Stimulated activated CD8-positive, alpha-beta memory T cell treated with anti-CD3 and anti-CD28 coated beads, Interleukin-4, amount 100 ng/mL, for 4 hours (primary cell): ENCODE measurements around the gene ACSF3.

Experiments
- DNase-seq, 2 donors: peaks; one replicate each; pipeline ENCODE4 v3.0.0-alpha.2; 2020; ENCODE audit warnings: low read depth in 2 of 2, low spot score in 1 of 2

Gene ACSF3

DNA sequence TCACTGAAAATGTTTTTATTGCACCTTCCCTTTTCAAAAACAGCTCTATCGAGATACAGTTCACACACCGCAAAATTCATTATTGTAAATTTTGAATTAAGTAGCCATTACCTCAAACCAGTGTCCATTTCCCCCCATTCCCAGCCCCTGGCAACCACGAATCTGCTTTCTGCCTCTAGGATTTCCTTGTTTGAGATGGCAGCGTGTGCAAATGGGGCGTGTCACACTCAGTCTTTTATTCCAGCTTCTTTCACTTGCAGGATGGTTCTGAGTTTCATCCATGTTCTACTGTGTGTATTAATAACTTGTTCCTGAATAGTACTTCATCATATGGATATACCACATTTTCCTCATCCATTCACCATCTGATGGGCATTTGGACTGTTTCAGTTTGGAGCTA lies 14.8 kb downstream of the ACSF3 start:
- no peak for DNase-seq

DNA sequence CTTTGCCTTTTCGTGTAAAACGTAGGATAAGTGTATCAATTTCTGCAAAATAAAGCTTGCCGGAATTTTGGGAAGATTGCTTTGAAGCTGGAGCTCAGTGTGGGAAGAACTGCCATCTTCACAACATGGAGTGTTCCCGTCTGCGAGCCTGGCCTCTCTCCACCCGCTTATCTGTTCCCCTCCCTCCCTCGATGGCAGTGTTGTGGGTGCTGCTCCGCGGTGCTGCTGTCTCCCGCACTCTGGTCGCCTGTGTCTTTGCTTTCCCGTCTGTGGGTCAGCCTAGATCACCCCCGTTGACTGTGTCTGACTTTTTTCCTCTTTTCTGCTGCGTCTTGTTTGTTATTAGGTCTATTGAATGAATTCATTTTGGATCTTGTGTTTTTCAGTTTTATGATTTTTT lies 17.0 kb downstream of the ACSF3 start:
- no peak for DNase-seq

DNA sequence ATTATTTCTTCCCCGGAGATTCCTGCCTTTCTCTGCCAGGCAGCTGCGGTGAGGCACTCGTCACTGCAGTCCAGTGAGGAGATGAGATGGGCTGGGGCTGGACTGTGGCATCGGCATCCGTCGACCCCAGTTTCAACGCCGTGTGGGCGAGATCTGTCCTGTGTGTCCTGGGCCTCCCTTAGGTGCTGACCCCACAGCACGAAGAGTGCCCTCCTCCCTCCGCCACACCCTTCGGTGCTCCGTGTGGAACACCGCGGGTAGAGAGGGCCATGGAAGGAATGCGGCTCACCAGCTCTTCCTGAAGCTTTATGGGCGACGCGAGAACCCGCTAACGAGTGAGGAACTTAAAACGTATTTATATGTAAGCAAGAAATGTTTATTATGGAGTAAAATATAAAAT lies 17.6 kb downstream of the ACSF3 start:
- DNase-seq = no peak

DNA sequence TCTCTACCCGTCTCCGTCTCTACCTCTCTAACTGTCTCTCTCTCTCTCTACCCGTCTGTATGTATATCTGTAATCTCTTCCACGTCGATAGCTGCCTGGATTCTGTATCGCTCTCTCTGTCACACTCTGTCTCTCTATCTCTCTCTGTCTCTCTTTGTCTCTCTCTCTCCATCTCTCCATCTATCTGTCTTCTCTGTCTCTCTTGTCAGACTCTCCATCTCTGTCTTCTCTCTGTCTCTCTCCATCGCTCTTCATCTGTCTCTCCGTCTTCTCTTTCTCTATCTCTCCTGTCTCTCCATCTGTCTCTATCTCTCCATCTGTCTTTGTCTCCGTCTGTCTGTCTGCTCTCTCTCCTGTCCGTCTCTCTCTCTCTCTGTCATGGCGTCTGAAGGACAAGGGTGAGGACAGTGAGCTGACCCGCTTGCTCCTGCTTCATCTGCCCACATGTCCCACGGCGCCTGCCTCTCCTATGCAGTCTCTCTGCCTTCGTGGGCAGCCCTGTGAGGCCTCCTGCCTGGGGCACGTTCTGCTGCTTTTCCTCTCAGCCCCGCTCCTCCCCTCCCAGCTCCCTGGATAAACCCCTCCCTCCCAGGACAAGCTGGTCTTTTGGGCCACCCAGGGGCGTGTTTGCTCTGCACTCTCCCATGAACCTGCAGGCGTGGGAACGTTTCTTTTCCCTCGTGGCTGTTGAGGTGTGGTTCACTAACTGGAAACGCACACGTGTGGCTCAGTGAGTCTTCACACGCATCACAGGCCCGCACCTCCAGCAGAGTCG lies 18.9 kb downstream of the ACSF3 start:
- no peak for DNase-seq

DNA sequence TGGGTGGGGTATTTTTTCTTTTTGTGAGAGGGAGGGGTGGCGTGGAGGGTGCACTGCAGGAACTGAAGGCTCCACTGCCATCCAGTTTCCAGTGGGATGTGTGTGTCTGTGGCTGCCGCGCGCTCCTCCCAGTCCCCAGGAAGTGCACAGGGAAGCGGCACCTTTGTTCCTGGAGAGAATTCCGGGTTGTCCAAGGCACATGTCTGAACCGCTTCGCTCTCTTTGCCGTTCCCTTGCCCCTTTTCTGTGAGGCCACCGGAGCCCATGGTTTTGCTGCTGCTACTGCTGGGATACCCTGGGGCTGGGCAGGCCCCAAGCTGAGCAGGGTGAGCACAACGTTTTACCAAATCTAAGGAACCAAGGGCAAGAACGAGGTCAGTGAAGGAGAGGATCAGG lies 19.5 kb downstream of the ACSF3 start:
- DNase-seq = no peak

DNA sequence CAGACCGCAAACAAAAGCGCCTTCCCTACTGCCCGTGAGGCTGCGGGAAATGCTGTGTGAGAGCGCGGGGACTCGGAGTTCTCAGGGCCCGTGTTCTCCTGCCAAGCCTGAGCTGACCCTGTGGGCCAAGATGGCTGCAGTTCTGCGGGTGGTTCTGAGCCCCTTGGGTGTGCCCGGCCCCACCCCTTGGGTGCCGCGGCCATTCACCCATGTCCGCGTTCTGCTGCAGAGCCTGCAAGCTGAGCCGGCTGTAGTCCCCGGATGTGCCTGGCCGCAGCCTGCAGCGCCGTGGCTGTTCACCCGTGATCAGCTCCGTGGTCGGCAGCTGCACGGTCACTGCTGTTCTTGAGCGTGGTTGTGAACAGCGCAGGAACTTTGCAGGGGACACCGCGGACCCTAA lies 20.0 kb downstream of the ACSF3 start:
- DNase-seq = no peak

DNA sequence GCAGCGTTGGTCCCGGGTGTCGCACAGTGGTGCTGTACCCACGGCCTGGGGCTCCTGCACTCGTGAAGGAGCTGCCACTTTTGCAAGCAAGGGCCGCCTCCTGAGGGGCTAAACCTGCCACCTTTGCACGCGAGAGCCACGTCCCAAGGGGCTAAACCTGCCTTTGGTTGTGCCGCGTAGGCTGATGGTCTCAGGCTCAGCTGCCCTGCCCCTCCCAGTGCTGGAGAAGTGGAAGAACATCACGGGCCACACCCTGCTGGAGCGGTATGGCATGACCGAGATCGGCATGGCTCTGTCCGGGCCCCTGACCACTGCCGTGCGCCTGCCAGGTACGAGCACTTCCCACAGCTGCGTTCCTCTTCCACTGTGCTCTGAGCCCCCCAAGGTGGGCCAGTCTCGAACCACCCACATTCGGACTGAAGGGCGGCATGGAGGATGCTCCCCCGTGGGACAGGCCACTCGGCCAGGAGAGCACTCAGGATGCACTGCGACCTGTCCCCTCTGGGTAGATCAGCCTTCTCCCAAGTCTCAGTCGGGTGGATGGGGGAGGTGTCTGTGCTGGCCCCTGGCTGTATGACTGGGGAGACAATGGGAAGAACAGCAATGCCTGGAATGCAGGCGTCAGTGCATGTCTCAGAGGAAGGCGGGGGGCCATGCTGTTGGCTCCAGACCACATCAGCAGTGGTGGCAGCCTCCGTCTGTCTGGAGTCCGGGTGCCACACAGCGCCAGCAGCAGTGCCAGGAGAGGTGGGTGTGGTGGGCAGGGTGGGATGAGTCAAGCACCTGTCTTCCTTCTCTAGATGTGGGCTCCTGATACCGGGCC lies 20.7 kb downstream of the ACSF3 start:
- no peak for DNase-seq

DNA sequence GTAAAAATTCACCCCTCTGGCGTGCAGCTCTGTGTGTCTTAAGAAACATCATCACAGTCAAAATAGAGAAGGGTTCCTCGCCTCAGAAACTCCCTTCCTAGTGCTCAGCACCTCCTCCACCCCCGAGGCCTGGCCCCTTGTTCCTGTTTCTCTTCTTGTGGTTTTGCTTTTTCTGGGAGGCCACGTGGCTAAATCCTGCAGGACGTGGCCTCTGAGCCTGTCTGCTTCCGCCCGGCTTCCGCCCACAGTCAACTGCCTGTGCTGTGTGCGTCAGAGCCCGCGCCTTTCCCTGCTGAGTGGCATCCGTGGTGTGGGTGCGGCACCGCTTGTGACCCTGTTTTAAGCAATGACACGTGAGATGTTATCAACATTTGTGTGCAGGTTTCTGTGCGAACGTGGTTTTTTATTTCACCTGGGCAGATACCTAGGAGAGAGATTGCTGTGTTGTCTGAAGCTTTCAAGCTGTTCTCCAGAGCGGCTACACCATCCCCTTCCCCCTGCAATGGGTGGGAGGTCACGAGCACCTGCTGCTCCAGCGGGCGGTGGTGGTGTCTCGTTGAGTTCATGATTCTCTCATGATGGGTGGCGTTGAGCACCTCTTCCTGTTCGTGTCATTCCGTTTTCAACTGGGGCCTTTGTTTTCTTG lies 21.7 kb downstream of the ACSF3 start:
- DNase-seq = peak; percentile 54 to 75

DNA sequence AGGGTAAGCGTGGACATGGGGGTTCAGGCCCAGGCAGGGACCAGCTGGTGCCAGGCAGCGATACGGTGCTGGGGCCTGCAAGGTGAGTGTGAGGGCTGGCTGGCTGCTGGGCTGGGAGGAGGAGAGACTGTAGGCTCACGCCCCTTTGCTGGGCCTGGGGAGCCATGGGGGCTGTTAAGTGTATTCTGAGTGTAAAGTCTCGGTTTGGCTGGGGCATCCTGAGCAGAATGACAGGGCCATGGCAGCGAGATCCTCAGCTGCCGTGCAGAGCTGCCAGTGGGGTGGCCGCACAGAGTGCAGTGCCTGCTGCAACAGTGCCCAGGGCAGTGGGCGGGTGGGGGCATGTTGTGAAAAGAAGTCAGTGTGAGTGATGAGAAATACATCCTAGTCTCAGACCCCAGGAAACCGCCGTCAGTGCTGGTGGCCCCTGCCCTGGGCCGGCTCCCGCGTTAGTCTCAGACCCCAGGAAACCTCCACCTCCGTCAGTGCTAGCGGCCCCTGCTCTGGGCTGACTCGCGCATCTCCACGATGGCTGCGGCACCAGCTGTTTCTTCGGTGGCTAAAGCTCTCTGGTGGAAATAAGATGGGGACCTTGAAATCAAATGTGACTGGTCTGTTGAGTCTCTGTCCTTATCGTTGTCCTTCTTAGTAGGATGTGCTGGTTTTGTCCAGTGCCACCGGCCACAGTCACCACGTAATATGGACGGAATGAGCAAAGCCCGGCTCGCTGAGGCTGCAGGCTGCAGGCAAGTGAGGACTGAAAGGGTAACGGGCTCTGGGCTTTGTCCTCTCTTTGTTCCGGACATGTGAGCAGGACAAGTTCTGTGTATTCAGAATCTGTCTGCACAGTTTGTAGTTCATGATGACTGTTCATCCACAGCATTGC lies 22.9 kb downstream of the ACSF3 start:
- DNase-seq = no peak

DNA sequence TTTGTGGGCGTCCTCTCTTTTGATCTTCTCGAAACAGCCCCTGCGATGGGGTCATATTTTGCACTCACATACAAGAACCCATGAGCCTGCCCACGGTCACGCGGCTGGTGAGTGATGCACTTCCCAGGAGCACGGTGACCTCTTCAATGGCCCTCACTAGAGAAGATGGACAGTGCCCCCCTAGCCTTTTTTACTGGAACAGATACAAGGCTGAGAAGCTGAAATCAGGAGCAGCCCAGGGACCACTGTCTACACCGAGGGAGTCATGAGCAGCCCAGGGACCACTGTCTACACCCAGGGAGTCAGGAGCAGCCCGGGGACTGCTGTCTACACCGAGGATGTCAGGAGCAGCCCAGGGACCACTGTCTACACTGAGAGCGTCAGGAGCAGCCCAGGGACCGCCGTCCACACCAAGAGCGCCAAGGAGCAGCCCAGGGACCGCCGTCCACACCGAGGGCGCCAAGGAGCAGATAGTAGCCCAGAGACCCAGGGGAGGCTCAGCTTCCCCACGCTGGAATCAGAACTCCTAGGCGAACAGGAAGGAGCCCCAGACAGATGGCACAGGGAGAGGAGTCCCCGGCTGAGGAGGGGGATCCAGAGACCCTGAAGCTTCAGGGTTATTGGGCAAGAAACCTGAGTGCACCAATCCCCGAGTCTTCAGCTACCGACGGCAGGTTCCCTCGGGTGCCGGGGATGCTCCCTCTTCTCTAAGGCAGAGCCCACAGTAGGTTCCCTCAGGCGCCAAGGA lies 23.7 kb downstream of the ACSF3 start:
- DNase-seq = no peak

DNA sequence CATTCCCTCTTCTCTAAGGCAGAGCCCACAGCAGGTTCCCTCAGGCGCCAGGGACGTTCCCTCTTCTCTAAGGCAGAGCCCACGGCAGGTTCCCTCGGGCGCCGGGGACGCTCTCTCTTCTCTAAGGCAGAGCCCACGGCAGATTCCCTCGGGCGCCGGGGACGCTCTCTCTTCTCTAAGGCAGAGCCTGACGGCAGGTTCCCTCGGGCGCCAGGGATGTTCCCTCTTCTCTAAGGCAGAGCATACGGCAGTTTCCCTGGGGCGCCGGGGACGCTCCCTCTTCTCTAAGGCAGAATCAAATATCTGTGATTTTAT lies 24.3 kb downstream of the ACSF3 start:
- no peak for DNase-seq

DNA sequence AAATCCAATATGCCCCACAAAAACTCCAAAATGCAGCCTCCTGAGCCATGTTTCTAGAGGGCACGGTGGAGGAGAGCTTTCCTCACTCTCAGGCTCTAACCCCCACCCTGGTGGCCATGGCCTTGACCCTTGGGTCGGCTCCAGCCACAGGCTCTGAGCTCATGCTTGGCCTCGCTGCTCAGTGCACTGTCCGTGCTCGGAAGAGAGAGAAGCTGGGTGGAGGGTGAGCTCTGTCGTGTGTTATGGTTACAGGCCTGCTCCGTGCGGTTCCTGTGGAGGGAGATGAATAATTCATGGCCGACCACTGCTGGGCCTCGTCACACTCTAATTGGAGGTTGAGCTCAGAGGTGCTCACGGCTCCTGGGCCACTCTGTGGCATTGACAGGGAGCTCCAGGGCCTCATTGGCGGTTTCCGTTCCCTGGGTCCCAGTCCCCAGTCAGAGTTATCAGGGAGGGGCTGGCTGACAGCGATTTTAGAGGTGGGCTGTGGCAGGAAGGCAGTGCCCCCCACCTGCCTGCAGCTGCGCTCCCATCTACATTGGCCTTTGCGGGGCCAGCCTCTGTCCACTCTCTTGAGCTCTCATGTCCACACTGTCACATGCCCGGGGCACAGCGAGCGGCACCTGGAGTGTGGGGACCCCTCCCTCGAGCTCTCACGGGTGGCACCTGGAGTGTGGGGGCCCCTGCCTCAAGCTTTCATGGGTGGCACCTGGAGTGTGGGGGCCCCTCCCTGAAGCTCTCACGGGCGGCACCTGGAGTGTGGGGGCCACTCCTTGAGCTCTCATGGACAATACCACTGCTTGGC lies 24.9 kb downstream of the ACSF3 start:
- no peak for DNase-seq

DNA sequence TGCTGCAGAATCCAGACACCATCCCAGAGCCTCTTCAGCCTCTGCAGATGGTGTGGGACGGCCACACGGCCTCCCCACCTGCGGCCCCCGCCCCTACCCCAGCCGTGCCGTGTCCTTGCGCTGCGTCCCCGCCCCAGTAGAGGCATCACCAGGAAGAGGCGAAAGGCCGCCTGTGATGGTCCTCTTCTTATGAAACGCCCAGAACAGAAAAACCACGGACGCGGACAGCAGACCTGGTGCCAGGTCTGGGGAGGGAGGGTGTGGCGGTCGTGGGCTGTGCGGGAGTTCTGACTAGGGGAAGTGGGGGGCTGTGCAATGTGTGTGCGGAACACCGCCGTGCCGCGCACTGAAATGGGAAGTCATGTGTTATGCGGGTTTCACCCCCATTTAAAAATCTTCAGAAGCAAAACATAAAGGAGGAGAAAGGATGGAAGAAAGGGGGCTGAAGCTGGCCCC lies 25.5 kb downstream of the ACSF3 start:
- DNase-seq = no peak

DNA sequence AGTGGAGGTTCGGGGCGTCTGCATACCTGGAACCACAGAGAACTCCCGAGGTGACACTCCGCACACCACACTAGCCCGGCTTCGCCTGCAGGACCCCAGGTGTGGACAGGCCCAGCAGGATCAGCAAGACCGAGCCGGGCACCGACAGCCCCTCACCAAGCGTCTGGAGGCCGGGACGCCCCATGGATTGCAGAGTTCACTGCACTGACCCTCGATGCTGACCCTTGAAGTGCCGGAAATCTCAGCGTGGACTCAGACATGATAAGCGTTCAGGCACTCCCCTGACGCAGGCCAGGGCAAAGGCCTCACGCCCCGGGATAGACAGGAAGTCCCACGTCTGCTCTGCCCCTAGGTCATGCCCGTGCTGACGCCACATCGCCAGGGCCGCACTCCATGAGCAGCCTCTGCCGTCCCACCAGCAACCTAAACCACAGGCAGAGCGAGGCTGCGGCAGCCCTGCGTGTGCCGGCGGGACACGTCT lies 26.0 kb downstream of the ACSF3 start:
- DNase-seq = no peak

DNA sequence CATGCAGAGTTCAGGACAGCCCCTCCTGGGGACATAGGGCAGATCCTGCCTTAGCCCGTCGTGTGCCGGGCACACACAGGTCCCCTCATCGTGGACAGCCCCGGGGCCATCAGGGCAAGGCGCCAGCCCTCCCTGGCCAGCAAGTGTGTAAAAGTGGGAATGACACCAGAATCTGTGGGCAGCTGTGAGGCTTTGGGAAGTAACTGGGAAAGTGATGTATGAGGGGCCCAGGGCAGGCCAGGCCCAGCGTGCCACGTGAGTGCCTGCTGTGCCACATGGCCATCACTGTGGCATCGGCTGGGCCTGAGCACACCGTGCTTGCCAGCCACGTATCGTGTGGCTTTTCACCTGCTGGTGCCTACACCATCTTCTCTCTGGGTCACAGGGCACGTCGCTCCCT lies 26.6 kb downstream of the ACSF3 start:
- DNase-seq = no peak

DNA sequence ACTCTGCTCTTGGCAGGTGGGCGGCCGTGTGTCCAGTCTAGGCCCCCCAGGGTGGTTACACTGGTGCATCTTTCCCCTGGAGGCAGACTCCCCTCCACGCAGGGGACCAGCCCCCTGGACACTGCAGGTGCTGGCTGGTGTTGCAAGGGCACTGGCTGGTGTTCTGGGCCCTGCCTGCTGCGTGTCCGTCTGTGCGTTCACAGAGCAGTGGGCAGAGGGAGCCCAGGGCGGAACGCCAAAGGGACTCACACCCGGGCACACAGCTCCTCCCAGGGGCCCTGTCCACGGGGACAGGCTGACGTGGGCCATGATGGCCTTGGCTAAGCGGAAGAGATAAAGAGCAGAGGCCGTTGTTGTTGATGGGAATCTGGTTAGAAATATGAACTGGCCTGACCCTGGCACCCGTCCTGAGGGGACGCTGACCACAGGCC lies 27.3 kb downstream of the ACSF3 start:
- no peak for DNase-seq

DNA sequence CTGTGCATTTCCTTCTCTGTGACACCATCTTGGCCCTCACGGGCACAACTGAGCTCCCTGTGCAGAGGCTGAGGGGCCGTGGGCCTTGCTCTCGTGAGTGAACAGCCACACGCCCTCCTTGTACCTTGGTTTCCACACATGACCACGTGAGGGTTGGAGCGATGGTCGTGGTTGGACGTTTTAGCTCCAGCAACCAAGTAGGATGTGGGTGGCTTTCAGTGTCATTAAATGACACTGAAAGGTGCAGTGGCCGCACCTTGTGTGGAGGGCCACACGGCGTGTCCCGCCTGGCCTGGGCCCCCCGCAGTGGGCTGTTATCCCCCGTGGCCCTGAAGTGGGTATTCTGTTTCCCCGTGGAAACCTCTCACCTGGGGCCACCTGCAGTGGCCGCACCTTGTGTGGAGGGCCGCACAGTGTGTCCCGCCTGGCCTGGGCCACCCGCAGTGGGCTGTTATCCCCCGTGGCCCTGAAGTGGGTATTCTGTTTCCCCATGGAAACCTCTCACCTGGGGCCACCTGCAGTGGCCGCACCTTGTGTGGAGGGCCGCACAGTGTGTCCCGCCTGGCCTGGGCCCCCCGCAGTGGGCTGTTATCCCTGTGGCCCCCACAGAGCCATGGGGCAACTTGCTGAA lies 28.2 kb downstream of the ACSF3 start:
- no peak for DNase-seq

DNA sequence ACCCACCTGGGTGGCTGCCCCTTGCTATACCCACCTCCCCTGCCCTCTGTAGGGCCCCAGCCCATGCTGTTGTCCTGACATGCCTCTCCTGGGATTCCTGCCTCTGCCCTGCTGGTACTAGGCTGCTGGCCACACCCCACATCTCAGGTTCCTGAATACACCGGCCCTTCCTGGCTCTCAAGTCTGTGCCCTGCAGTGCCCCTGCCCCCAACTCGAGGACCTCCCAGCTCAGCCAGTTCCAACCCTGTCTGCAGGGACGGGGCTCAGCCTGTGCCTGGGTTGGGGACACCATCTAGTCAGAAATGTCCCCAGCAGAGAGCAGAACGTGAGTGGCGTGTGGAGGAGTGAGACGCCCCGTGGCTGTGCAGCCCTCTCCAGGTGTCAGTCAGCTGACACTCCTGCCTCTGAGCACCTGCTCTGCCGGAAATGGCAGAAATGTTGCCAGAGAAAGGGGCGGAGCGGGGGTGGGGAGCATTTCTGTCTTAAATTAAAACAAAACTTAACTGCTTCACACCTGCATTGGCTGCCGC lies 28.7 kb downstream of the ACSF3 start:
- DNase-seq = peak; percentile 31 to 40
